Kidney capillary endothelial cell (primary cell): ENCODE measurements around the gene GSTM3.
A peak's percentile ranks its signal among the peaks of the same experiment; 100 is the strongest.

Experiments used
- DNase-seq: peaks from one replicate; pipeline ENCODE4 v3.0.0-alpha.2; 2018; ENCODE audit warnings: low spot score

GSTM3 gene

DNA sequence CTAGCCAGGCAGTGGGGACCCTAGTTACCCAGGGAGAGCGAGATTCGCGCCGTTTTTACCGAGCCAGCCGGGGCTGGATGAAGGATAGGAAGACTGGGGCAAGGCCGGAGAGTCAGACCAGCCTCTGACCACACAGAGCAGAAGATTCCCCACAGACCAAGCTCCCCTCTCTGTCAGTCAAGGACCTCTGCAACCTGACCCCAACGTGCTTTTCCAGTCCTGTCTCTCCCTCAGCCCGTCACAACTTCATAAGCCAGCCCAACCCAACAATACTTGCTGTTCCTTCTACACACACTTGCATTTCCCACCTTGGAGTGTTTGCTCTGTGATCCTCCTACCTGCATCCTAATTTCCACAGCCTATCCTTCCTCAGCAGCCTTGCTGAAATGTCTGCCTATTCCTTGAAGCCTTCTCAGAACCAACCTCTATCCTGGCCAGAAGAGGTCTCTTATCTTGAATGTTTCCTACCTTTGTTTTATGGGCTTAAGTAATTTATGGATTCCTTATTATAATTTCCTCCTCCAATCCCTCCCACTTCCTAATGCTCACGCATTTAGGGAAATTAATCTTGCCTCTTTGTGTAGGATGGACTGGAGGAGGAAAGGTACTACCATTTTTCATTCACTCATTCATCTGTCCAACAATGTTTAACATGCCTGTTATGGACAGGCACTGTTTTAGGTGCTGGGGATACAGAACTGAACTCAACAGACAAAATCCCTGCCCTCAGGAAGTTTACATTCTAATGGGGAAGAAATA is at the start of gene GSTM3:
TSS of gene GSTM3 (minus strand) at position 424 of the 759 bp plus-strand sequence. CDS start 751 bp downstream, outside the sequence.
- no peak for DNase-seq

DNA sequence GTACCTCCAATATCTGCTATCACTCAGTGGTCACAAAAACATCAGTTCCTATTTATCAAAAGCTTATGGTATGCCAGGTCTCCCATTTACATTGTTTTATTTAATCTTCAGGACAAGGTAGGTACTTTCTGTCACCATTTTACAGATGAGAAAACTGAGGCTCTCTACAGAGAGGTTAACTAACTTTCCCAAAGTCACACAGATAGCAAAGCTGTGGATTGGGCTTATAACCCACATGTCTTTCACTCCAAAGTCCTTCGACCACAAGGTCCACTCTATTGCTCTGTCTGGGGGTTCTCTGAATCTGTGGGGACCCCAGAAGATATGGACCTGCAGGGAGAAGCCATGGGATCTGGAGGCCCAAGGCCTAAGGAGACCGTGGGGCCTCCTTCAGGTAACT is 49.5 kb upstream of the GSTM3 start:
- no peak for DNase-seq

DNA sequence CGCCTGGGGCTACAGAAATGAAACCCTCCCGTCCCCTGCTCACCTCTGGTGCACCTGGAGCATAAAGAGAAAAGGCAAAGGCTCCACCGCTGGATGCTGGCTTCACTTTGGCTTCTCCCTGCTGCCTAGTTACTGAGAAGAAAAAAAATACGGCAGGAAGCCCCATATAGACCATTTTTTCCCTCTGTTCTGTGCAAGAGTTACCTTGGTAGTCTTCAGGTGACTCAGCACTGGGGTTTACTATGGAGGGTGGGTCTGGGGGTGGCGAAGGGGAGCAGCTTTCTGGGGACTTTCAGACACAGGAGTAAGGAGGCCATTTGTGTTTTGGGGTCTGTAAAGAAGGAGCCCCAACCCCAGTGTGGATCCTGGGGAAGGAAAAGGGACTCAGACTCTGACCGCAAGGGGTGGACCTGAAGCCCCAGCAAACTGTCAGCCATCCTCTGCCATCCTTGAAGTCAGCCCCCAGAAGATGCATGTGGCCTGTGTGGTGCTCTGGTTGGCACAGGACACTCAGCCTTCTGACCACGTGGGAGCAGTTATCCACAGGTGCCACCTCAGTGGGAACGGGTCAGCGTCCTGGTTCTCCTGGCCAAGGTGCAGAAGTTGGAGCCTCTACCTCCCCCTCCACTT is 48.8 kb upstream of the GSTM3 start:
- no peak for DNase-seq

DNA sequence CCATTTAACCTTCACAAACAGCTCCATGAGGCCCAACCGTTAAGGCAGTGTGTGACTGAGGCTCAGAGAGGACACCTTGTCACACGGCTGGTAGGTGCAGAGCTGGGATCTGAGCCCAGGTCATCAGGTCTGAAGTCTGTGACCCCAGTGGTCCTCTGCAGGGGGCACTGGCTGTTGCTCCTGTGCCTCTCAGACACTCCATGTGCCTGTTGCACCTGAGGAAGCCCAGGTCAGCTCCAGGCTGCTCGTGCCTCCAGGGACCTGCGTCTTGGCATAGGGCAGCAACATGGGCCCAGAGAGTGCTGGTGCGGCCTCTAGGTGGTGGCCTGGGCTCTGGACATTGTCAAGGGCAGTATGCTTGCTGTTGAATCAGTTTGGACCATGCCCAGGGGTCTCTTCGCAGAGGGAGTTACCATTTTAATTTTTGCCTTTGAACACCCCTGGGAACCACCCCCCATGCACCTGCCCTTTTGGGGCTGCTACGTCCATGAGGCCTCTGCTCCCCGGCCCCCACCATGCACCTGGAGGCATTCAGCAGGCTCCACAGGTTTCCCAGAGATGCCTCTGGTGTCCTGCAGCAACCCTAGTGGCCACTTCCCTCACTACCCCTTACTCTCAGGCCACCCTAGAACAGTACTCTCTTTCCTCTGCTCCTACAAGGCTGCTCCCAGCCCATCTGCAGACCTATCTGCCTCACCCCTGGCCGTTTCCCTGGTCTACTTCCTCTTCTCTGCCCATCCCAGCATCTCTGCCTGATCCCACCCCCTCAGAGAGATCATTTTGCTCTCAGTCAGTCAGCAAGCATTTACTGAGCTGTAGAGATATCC is 48.1 kb upstream of the GSTM3 start:
- no peak for DNase-seq

DNA sequence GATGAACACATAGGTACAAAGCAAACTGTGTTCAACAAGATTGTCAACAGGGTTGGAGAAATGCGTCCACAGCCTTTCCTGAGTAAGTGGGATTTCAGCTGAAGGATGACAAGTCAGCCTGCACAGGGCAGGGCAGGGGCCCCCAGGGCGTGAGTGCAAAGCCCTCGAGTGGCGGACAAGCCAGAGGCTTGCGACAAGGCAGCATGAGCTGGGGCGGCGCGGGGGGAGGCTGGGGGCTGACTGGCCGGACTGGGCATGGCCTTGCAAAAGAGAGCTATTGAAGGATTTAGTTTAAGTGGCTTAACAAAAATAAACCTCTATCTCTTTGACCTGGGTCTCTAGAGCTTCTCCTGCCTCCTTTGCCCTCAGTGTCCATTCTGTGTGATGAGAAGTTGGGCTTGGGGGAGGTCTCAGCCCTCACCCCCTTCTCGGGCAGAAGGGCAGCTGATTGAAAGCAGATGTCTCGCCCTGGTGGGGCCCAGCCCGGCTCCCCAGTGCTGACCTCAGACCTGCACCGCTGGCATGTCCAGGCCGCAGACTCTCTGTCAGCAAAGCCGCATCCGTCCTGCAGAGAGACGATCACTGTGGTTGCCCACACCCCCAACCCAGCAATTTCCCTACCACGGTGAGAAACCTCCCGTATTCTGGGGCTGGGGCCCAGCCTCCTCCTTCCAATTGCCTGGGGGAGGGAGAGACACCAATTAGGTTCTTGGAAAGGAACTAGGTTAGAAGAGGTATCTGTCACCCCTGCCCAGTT is 47.2 kb upstream of the GSTM3 start:
- no peak for DNase-seq

DNA sequence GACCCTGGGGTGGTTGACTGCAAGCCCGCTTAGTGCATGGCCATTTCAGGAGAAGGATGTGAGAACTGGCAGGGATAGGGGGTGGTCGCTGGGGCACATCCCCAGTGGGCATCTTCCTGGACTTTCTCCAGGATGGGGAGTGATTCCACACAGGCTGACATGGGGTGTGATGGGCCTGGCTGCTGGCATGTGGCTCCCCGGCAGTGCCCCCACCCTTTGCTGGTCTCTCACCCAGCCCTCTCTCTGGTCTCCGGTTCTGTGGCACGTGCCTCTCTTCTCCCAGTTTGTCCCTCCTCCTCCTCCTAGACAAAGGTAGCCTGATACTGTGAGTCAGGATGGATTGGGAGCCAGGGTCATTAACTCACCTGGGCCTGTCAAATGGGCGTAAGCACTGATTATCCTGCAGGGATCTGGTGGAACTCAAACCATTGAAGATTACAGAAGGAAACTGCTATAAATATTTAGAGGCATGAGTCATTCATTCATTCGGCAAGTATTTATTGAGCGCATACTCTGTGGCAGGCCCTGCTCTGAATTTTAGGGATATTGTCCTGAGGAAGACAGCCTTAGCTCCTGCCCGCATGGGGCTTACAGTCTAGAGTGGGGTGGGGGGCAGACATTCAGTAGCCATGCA is 46.5 kb upstream of the GSTM3 start:
- no peak for DNase-seq

DNA sequence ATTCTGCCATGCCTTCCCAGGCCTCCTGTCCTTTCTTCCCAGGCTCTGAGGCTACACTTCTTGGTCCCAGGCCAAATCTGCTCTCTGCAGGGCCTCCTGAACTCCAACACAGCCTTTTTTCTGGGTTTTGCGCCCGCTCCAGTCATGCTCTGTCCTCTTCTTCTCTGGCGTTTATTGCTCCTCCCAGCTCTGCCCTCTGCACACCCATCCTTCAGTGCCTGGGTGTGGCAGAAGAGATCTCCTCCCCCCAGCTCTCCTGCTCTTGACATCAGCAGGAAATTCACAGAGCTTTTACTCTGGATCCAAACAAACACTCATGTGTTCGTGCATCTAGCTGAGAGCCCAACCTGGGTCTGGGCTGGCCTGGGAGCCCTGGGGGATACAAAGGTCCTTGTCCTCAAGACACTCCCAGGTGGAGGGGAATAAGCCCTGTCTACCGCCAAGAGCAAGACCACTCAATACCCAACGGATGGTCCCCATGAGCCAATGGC is 45.7 kb upstream of the GSTM3 start:
- no peak for DNase-seq

DNA sequence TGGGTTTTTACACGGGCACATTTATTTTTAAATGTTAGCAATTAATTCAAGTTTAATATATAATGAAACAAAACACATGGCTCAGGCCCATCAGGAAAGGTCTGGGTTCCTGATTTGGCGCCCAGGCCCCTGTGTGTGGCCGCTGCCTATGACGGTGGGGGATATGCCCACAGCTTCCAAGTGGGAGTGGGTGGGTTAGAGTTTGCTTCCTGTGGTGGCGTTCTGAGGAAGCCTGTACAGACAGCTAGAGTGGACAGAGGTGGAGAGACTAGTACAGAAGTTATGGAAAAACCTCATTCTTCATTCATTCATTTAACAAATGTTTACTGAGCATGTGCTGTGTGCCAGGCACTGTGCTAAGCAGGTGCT is 45.3 kb upstream of the GSTM3 start:
- no peak for DNase-seq

DNA sequence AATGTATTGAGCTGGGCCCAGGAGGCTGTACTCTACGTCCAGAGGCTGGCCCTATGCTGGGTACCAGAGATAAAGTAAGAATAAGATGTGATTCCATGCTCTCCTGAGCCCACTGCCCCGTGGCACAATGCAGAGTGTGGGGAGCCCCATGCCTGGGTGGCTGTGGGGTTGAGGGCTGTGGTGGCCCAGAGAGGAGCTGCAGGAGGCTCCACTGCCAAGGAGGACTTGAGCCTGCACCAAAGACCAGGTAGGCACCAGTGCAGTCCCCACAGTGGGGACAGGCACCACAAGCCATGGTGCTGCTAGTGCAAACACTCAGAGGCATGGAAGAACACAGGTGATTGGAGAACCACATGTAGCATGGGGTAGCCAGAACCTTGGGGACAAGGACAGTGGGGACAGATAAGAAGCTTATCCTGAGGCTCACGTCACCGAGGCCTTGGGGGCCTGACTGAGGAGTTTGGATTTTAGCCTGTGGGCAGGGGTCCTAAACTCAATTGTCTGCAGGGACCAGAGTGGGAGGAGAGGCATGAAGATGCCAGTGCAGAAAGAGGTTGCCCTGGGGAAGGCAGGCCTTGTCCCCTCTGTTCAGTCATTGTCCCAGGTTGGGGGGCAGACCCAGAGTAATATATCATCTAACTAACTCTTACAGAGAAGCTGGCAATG is 44.7 kb upstream of the GSTM3 start:
- no peak for DNase-seq

DNA sequence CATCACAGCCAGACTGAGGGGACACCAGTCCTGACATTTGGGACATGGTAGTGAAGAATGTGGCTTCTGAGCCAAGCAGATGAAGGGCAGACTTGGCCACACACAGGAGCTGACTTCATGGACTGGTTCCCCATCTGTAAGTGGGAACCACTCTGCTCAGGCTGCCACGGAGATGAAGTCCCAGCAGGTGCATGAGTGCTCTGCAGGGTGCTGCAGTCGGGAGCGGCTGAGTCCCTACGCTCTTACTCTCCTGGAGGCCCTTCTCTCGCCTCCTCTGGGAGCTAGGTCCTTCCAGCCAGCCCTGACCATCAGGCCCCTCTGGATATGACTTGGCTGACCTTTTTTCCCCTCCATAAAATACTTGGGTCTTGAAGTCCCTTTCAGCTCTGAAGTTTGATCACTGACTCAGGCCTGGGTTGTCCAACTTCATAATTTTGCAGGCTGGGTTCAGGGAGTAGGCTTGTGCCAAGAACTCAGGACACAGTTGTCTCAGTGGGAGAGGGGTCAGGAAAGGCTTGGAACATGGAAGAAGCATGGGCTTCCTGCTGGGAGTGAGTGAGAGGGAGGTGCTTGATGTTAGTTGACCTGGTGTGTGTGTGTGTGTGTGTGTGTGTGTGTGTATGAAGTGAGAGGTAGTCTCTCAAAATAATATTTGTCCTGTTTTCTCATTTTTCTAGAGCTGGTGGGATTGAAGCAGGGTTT is 43.9 kb upstream of the GSTM3 start:
- DNase-seq: no peak

DNA sequence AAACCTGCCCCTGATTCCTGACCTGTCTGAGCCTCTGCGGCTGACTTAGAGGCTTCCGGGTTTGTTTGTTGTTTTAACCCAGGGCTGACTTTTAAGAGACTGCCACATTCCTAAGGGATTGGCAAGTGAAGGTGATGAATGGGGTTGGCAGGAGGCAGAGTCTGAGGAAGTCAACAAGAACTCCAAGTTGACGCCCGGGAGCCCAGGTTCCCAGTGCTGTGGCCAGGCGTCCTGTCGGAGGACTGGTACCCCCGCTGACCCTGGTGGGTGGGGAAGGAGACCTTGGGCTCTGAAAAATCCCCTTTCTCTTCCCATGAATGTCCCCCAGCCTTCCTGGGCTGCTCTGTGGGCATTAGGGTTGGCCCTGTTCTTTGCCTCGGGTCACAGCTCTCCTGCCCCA is 42.6 kb upstream of the GSTM3 start:
- peak; percentile 75 for DNase-seq

DNA sequence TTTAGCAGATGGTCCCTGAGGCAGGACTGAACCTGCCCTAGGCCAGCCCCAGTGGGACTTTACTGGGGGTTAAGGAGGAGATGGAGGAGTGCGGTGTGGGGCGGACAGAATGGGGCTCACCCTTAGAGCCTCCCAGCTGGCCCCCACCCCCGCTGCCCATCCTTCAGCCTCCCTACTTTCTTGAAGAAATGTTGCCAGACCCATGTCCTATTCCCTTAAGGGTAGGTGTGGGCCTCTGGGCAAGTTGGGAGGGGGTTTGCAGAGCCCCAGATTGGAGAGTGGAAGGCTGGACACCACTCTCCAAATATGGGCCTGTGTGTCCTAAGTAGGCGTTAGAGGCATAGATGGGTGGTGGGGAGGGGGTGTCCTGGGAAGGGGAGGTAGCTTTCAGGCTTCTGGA is 42.1 kb upstream of the GSTM3 start:
- DNase-seq: no peak

DNA sequence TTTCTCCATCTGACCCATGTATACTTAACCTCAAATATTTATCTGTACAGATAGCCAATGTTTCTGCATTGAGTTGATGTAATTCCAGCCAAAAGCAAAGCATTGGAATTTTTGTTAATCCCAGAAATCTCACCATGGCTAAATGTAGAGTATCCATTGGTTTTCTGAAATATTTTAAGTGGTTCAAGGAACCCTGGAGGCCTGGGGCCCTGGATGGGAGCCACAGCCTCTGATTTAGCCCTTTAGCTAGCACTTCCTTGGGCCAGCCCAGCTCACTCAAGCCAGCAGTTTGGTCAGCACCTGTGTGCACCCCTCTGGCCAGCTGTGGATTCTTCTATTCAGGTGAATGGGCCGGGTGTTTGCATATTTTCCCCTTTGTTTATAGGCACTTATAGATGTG is 41.7 kb upstream of the GSTM3 start:
- no peak for DNase-seq

DNA sequence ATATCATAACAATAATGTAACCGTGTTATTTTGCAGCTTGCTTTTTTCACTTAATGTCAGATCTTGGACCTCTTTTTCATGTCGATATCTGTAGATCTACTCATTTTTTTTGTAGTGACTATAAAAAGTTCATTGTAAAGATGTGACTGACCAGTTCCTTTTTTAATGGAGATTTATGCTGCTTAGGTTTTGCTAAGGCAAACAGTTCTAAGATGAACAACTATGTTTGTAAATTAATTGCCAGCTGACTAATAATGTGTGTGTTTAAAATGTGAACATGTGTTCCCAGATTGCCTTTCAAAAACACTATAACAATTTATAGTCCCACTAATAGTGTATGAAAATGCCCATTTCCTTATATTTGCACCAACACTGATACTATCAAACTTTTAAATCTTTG is 41.0 kb upstream of the GSTM3 start:
- DNase-seq: no peak

DNA sequence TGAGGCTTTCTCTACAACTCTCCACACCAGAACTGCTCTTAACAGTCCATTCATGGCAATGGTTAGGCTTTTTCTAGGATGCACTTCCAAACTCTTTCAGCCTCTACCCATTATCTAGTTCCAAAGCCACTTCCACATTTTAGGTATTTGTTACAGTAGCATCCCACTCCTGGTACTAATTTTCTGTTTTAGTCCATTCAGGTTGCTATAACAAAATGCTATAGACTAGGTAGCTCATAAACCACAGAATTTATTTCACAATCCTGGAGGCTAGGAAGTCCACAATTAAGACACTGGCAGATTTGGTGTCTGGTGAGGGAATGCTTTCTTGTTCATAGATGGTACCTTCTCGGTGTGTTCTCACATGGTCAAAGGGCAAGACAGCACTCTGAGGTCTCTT is 40.1 kb upstream of the GSTM3 start:
- DNase-seq: no peak

DNA sequence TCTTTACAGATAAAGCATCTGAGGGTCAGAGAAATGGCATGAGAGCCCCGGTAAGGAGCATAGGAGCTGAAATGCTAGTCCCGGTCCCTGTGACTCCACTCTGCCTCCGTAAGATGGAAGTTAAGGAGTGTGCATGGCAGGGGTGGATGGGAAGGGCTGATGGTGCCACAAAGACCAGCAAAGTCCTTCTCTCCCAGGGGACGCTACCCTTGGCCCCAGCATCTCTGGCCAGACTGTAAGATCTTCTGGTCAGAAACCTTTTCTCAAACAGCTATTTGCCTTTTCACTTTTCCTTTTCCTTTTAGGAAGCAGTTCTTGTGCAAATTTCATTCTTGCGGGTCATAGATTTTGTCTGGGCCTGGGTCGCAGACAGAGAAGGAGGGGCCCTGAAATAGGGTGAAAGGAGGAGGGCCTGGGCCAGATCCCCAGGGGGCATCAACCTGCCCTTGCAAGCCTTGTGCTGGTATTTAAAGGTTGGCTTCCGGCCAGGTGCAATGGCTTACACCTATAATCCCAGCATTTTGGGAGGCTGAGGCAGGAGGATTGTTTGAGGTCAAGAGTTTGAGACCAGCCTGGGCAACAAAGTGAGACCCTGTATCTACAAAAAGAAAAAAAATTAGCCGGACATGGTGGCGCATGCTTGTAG is 37.3 kb upstream of the GSTM3 start:
- DNase-seq: no peak

DNA sequence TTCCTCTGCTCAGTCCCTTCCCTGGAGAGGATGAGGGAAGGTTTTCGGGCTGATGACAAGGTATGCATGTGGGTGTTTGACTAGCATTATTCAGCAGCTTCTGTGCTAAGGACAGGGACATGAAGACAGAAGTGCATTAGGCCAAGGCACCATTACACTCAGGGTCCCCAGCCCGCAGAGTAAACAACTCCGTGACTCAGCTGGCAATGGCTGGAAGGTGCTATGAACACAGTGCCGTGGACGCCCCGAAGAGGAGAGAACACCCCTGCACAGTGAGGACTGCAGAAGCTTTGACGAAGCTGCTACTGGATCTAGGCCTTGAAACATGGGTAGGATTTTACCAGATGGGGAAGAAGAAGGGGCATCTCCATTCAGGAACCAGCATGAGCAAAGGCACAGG is 36.6 kb upstream of the GSTM3 start:
- no peak for DNase-seq

DNA sequence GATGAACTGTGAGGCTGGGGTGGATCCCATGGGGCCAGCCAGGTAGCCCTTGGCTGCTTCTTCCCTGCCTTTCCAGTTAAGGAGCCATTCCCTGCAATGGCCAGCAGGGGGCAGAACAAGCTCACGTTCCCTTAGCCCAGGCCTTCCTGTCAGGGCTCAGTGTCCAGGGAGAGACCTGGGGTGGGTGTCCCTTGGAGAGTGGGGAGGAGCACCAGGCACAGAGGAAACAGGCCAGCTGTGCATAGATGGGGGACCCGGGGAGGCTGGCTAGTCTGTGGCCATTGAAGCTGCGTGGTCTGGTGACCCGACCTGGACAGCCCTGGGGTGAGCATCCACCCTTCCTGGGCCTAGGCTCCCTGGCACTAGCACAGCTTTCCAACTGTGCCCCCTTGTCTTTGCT is 36.1 kb upstream of the GSTM3 start:
- peak; percentile 76 for DNase-seq

DNA sequence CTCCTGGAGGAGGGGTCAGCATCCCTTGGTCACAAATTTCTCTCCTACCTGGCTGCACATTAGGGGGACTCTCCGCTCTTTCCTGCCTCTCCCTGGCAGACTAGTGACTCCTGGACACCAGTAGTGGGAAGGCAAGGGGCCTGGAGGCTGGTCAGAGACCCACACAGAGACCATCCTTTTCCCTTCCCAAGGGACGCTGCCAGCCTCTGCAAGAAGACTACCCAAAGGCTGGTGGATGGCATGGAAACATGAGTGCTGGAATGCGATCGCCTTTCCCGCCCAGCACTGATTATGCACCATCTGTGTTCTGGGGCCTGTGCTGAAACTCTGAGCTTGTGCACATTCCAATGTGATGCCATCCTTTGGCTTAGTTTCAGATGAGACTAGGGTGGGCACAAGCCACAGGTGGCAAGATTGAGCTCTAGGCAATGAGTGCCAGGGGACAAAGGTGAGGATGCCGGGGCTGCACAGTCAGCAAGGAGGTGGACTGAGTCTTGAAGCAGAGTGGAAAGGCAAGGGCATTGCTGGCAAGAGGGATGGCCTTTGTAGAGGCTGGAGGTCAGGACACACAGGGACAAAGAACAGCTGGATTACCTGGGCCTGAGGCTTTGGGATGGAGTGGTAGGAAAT is 35.5 kb upstream of the GSTM3 start:
- no peak for DNase-seq

DNA sequence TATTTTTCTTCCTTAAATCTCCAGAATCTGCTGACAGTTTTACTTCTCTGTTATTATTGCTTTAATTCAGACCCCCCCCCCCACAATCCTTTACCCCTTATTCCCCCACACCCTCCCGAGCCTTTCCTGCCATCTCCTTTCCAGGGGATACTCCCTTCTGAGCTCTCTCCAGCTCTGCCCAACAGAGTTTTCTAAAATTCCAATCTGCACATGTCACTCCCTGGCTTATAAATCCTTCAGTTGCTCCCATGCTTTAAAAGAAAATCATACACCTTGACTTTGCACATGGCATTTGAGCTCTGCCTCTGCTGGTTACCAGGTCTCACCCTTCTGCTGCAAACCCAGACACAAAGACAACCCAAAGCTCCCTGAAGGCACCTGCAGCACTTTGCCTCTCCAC is 34.6 kb upstream of the GSTM3 start:
- DNase-seq: no peak
